ENCODE data around the gene MGAT5B. TPM values are rescaled to one million over a fixed set of nuclear protein-coding genes. Genes with fewer than 3 reads are reported as not detected.

Gene MGAT5B
- total and polyA plus RNA-seq, 2 of the 13 experiments (the other 11 are each of a cell fraction or from before 2014, with no cell fraction given), result 0.07 to 0.13 TPM

DNA sequence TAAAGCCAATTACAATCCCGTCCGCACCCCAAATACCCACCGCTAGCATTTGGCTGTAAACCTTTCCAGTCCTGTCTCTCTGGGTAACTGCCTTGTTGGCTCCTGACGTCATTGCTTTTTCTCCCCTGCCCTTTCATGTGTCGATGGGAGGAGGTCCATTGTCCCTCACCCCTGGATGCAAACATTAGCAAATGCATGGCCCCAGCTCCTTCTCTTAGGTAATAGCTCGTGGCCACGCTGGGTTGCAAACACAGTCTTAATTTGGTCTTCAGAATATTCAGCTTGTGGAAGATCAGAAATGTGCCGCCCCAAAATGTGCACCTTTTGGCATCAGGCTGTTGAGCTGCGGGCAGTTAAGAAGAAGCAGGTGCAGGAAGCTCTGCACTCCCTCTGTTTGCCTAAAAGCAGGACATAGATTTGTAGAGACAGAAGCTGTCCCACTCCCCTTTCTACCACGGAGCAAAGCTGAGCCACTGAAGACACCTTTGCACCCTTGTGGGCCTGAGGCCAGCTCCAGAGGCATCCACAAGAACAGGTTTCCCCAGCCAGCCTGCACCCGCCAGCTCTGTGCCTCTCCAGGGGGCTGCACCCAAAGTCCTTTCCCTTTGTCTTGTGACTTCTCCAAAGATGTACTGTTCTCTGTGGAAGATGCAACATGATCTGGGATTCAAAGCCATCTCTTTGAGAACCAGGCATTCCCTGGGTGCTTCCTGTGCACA is 127.3 kb downstream of the MGAT5B start:
- peaks cover 65% of the 10 kb centered on the region for H3K4me1 ChIP-seq (ENCODE audit: insufficient read depth, low read length)
- no peaks in the 10 kb centered on the region for H3K36me3 ChIP-seq (replicated peaks in 1 of 2; ENCODE audit: control insufficient read depth in 1 of 2, insufficient read depth in 2 of 2, low read length in 2 of 2)
- H3K27me3 ChIP-seq (ENCODE audit: control insufficient read depth in 1 of 2, insufficient read depth in 2 of 2, low read length in 2 of 2), result peaks cover 0 to 27% of the 10 kb centered on the region in 2 experiments; a peak in 3 of 5 replicates
- no peaks in the 10 kb centered on the region for H3K79me2 ChIP-seq (ENCODE audit: insufficient read depth, low read length)
- intact Hi-C loops (cut with micrococcal nuclease; ENCODE audit: unreplicated experiment) (no loop called here), in situ Hi-C loops (cut with HindIII; ENCODE audit: extremely low pct_ligation_motif_present, low pct_unique_long_range_greater_than_20kb) (no loop called here)
- 34% methylated on average over 11 of the region's 11 CpGs for WGBS (ENCODE audit: low lambda C conversion rate)
- H2AFZ ChIP-seq (ENCODE audit: low read length), result no peak overlapping the region
- H3K9ac ChIP-seq (ENCODE audit: insufficient read depth, low read depth, low read length), result no peak overlapping the region
- DNase-seq (ENCODE audit: low spot score), result peak; percentile 88
- no peak for ATAC-seq
- no peak overlapping the region for H3K4me3 ChIP-seq (replicated peaks in 1 of 3; ENCODE audit: insufficient read depth in 1 of 3, low read depth in 2 of 3, low read length in 3 of 3)
- H3K9me3 ChIP-seq (ENCODE audit: low read length), result no peaks in the 10 kb centered on the region
- H4K20me1 ChIP-seq (ENCODE audit: insufficient read depth, low read length), result no peaks in the 10 kb centered on the region
- no peak for FAIRE-seq
- POLR2A ChIA-PET, result no interaction called here
- peak overlapping the region; percentile 8; the same call in 1 of the 2 replicates for H3K4me2 ChIP-seq (ENCODE audit: low read depth, low read length)
- BruUV-seq (replicated peaks), result no TSS peak
- no peak overlapping the region for H3K27ac ChIP-seq (ENCODE audit: extremely low read length, insufficient read depth, low read length)
- CTCF ChIA-PET (ENCODE audit: low intra/inter-chr PET ratio, low total read pairs), result no interaction called here
- TF ChIP-seq ZSCAN30 (CRISPR knock-in tag; IDR thresholded peaks at IDR 0.05), result no peak
- TF ChIP-seq, protein P1, sequence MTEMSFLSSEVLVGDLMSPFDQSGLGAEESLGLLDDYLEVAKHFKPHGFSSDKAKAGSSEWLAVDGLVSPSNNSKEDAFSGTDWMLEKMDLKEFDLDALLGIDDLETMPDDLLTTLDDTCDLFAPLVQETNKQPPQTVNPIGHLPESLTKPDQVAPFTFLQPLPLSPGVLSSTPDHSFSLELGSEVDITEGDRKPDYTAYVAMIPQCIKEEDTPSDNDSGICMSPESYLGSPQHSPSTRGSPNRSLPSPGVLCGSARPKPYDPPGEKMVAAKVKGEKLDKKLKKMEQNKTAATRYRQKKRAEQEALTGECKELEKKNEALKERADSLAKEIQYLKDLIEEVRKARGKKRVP (CRISPR knock-in tag; IDR thresholded peaks at IDR 0.05), result 0 out of 4 replicates have a peak, but pooled peaks of 1 of the 2 experiments have one; percentile 41
- no peak for TF ChIP-seq HOXA7 (CRISPR knock-in tag; IDR thresholded peaks at IDR 0.05)
- TF ChIP-seq MTF1 (CRISPR knock-in tag; IDR thresholded peaks at IDR 0.05), result no peak
- no peak for TF ChIP-seq BRD4 (CRISPR knock-in tag; IDR thresholded peaks at IDR 0.05)
- TF ChIP-seq KDM2A (CRISPR knock-in tag; IDR thresholded peaks at IDR 0.05; ENCODE audit: borderline replicate concordance, low read depth), result no peak
- TF ChIP-seq ZNF543 (CRISPR knock-in tag; IDR thresholded peaks at IDR 0.05), result no peak
- TF ChIP-seq ARHGAP35 (CRISPR knock-in tag; IDR thresholded peaks at IDR 0.05; ENCODE audit: borderline replicate concordance), result no peak
- TF ChIP-seq, protein P2, sequence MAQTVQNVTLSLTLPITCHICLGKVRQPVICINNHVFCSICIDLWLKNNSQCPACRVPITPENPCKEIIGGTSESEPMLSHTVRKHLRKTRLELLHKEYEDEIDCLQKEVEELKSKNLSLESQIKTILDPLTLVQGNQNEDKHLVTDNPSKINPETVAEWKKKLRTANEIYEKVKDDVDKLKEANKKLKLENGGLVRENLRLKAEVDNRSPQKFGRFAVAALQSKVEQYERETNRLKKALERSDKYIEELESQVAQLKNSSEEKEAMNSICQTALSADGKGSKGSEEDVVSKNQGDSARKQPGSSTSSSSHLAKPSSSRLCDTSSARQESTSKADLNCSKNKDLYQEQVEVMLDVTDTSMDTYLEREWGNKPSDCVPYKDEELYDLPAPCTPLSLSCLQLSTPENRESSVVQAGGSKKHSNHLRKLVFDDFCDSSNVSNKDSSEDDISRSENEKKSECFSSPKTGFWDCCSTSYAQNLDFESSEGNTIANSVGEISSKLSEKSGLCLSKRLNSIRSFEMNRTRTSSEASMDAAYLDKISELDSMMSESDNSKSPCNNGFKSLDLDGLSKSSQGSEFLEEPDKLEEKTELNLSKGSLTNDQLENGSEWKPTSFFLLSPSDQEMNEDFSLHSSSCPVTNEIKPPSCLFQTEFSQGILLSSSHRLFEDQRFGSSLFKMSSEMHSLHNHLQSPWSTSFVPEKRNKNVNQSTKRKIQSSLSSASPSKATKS (CRISPR knock-in tag; IDR thresholded peaks at IDR 0.05), result no peak
- TF ChIP-seq CBX2 (IDR thresholded peaks at IDR 0.05; ENCODE audit: low read depth, low read length), result no peak
- TF ChIP-seq CBX2 (CRISPR knock-in tag; IDR thresholded peaks at IDR 0.05; ENCODE audit: low read depth), result no peak
- TF ChIP-seq, protein P3, sequence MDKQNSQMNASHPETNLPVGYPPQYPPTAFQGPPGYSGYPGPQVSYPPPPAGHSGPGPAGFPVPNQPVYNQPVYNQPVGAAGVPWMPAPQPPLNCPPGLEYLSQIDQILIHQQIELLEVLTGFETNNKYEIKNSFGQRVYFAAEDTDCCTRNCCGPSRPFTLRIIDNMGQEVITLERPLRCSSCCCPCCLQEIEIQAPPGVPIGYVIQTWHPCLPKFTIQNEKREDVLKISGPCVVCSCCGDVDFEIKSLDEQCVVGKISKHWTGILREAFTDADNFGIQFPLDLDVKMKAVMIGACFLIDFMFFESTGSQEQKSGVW (CRISPR knock-in tag; IDR thresholded peaks at IDR 0.05; ENCODE audit: borderline replicate concordance), result no peak
- no peak for TF ChIP-seq PITX1 (CRISPR knock-in tag; IDR thresholded peaks at IDR 0.05)
- no peak for TF ChIP-seq ZNF75D (CRISPR knock-in tag; IDR thresholded peaks at IDR 0.05; ENCODE audit: borderline replicate concordance)
- no peak for TF ChIP-seq ZNF547 (CRISPR knock-in tag; IDR thresholded peaks at IDR 0.05)
- TF ChIP-seq SOX13 (IDR thresholded peaks at IDR 0.05), result no peak
- TF ChIP-seq SOX13 (CRISPR knock-in tag; conservative IDR thresholded peaks at IDR 0.05 in 1 of 2, IDR thresholded peaks at IDR 0.05 in 1 of 2), result peak in 1 of 2 experiments; percentile 71; a peak in 2 of 4 replicates
- TF ChIP-seq MIER2 (CRISPR knock-in tag; IDR thresholded peaks at IDR 0.05), result no peak
- TF ChIP-seq, protein P4, sequence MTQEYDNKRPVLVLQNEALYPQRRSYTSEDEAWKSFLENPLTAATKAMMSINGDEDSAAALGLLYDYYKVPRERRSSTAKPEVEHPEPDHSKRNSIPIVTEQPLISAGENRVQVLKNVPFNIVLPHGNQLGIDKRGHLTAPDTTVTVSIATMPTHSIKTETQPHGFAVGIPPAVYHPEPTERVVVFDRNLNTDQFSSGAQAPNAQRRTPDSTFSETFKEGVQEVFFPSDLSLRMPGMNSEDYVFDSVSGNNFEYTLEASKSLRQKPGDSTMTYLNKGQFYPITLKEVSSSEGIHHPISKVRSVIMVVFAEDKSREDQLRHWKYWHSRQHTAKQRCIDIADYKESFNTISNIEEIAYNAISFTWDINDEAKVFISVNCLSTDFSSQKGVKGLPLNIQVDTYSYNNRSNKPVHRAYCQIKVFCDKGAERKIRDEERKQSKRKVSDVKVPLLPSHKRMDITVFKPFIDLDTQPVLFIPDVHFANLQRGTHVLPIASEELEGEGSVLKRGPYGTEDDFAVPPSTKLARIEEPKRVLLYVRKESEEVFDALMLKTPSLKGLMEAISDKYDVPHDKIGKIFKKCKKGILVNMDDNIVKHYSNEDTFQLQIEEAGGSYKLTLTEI (CRISPR knock-in tag; conservative IDR thresholded peaks at IDR 0.05), result no peak
- TF ChIP-seq ZSCAN29 (CRISPR knock-in tag; conservative IDR thresholded peaks at IDR 0.05), result no peak

Data from HepG2 (cell line).